Measurements from ENCODE around the gene COG8.
"Not testable (repeated sequence)": the region's sequence is repeated elsewhere in the genome, so short reads cannot be mapped to it uniquely, and the experiment has no call there.

COG8 gene

DNA sequence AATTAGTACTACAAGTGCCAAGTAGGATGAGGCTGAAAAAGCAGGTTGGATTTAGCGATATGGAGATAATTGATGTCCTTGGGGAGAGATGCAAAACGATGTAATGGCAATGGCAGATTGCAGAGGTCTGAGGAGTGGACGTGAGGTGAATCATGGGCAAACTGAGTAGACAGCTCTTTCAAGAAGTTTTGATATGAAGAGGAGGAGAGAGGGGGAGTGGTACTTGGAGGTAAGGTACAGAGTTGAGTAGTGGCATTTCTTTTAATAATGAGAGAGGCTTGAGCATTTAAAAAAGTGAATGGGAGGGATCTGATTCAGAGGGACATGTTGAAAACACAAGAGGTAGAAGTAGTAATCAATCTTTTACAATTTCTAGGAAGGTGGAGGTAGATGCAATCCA lies 46.0 kb downstream of the COG8 start:
- DNase-seq: no peak

DNA sequence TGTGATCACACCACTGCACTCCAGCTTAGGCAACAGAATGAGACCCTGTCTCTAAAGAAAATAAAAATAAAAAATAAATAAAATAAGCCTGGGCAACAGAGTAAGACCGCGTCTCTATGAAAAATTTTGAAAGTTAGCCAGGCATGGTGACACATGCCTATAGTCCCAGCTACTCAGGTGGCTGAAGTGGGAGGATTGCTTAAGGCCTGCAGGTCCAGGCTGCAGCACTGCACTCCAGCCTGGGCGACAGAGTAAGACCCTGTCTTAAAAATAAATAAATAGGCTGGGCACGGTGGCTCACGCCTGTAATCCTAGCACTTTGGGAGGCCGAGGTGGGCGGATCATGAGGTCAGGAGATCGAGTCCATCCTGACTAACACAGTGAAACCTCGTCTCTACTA lies 47.7 kb downstream of the COG8 start:
- not testable (repeated sequence) for DNase-seq

DNA sequence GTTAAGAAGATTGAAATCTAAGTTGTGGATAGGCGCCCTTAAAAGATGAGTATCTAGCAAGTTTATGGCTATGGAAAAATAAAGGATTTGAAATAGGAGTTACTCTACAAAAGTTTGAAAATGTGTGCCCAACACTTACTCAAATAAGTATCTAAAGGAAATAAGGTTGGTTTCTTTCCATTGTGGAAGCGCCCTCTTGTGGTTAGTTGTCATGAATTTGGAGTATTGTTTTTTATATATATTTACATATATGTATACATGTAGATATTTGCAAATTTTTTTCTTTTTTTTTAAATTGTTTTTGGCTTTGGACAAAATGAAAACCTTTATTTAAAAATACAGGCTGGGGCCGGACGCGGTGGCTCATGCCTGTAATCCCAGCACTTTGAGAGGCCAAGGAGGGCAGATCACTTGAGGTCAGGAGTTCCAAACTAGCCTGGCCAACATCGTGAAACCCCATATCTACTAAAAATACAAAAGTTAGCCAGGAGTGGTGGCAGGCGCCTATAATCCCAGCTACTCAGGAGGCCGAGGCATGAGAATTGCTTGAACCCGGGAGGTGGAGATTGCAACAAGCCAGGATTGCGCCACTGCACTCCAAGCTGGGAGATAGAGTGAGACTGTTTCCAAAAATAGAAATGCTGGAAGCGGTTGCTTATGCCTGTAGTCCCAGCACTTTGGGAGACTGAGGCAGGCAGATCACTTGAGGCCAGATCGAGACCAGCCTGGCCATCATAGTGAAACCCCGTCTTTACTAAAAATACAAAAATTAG lies 52.2 kb downstream of the COG8 start:
- DNase-seq: peak in 3 of 51 donors; percentile 7 to 40 (median 39)

DNA sequence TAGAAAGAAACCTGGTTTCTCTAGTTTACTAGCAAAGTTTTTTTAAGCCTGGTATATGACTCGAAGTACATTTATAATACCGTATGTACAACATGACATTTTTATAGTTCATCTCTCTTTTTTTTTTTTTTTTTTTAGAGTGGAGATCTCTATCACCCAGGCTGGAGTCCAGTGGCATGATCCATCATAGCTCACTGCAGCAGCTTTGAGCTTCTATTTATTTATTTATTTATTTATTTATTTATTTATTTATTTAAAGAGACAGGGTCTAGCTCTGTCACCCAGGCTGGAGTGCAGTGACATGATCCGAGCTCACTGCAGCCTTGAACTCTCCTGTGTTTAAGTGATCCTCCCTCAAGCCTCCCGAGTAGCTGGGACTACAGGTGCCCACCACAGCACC lies 54.1 kb downstream of the COG8 start:
- DNase-seq: no peak

DNA sequence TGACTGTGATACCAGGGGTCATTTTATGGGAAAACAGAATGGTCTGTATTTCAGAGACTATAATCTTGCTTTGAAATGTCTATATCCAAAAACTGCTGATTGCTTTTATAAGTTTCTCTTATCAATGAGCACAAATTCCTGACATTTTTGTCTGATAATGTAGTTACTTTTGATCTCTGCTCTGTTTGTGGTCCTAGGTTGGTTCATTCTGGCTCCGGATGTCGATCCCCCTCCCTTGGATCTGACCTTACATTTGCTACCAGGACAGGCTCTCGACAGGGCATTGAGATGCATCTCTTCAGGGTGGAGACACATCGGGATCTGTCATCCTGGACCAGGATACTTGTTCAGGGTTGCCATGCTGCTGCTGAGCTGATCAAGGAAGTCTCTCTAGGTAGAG lies 55.5 kb downstream of the COG8 start:
- DNase-seq: no peak

DNA sequence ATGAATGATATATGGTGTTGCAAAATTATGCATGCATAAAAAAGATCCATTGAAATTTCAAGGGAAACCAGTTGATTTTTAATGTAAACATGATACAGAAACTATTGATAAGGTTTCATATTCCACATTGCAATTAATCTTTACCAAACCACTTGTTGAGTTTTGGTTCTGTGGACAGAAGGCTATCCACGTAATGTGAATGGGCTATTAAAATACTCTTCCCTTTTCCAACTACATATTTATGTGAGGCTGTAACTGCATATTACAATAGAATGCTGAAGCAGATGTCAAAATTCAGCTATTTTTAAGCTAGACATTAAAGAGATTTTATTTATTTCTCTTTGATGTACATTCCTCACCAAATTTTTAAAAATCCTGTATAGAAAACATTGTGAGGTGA lies 62.0 kb downstream of the COG8 start:
- DNase-seq: no peak
